Measurements from ENCODE around the gene SOX18. TPM values are rescaled to one million over a fixed set of nuclear protein-coding genes. Genes with fewer than 3 reads are reported as not detected.
A peak's percentile ranks its signal among the peaks of the same experiment; 100 is the strongest.

SOX18 gene
- total RNA-seq, 1 donor from 2014 or later = 102 TPM

- DNase-seq (ENCODE audit: extremely low read depth, low read depth, low spot score) = peak; percentile 75
Measured at GRCh38 chr20:64039293-64040160, 9.9 kb downstream of the SOX18 start.

GRCh38 chr20:64038565-64039292 lies 10.7 kb downstream of the SOX18 start:
- DNase-seq (ENCODE audit: extremely low read depth, low read depth, low spot score) = no peak

GRCh38 chr20:64038224-64038564 lies 11.2 kb downstream of the SOX18 start:
- no peak for DNase-seq (ENCODE audit: extremely low read depth, low read depth, low spot score)

- no peak for DNase-seq (ENCODE audit: extremely low read depth, low read depth, low spot score)
Measured at GRCh38 chr20:64037498-64038213, 11.8 kb downstream of the SOX18 start.

- DNase-seq (ENCODE audit: extremely low read depth, low read depth, low spot score) = no peak
Measured at GRCh38 chr20:64037199-64037497, 12.3 kb downstream of the SOX18 start.

- DNase-seq (ENCODE audit: extremely low read depth, low read depth, low spot score) = no peak
Measured at GRCh38 chr20:64036346-64037198, 12.9 kb downstream of the SOX18 start.

GRCh38 chr20:64035933-64036345 lies 13.5 kb downstream of the SOX18 start, which contains the start of gene C20orf204:
Gene C20orf204 (plus strand): TSS chr20:64036182. CDS start chr20:64036324, 142 bp downstream.
- DNase-seq (ENCODE audit: extremely low read depth, low read depth, low spot score) = no peak

- no peak for DNase-seq (ENCODE audit: extremely low read depth, low read depth, low spot score)
Measured at GRCh38 chr20:64035066-64035932, 14.1 kb downstream of the SOX18 start.

GRCh38 chr20:64033981-64034493 lies 15.4 kb downstream of the SOX18 start:
- DNase-seq (ENCODE audit: extremely low read depth, low read depth, low spot score) = no peak

- no peak for DNase-seq (ENCODE audit: extremely low read depth, low read depth, low spot score)
Measured at GRCh38 chr20:64032706-64033624, 16.5 kb downstream of the SOX18 start.

GRCh38 chr20:64031822-64032314 lies 17.6 kb downstream of the SOX18 start:
- DNase-seq (ENCODE audit: extremely low read depth, low read depth, low spot score) = no peak

- DNase-seq (ENCODE audit: extremely low read depth, low read depth, low spot score) = no peak
Measured at GRCh38 chr20:64030371-64031134, 18.9 kb downstream of the SOX18 start.

GRCh38 chr20:64029293-64030117 lies 19.9 kb downstream of the SOX18 start:
- no peak for DNase-seq (ENCODE audit: extremely low read depth, low read depth, low spot score)

- DNase-seq (ENCODE audit: extremely low read depth, low read depth, low spot score) = no peak
Measured at GRCh38 chr20:64027981-64028685, 21.3 kb downstream of the SOX18 start.

- no peak for DNase-seq (ENCODE audit: extremely low read depth, low read depth, low spot score)
Measured at GRCh38 chr20:64025826-64026412, 23.5 kb downstream of the SOX18 start.

All from glomerular endothelial cell (primary cell).